GM23338 (cell line): ENCODE data around the gene XPA. TPM values are rescaled to one million over a fixed set of nuclear protein-coding genes. Genes with fewer than 3 reads are reported as not detected.

ENCODE experiments used
- ATAC-seq: fragments of 200-7000 bp; cut with Tn5 transposase; 3 replicates; pipeline ENCODE4 v1.9.1; 2020
- DNase-seq: peaks from one replicate; pipeline ENCODE4 v3.0.0-alpha.2; 2015; ENCODE audit warnings: low spot score
- H2AFZ ChIP-seq: fragments of 200-600 bp; sonication (generic); 2 replicates; pipeline ENCODE4 v1.8.0; 2016; ENCODE audit warnings: antibody characterized with exemption, mild to moderate bottlenecking, moderate library complexity
- H3F3A ChIP-seq: fragments of 200-600 bp; sonication (generic); replicated peaks from 2 replicates; pipeline ENCODE4 v1.8.0; 2017; ENCODE audit warnings: antibody characterized with exemption, mixed run types, low read depth
- H3K27ac ChIP-seq: fragments of 200-600 bp; sonication (generic); 2 replicates; pipeline ENCODE4 v1.6.1; 2016; ENCODE audit warnings: low read depth
- H3K27me3 ChIP-seq: fragments of 200-600 bp; sonication (generic); 2 replicates; pipeline ENCODE4 v1.8.0; 2016; ENCODE audit warnings: mild to moderate bottlenecking, mixed run types, moderate library complexity; ENCODE audit not compliant: insufficient read depth
- H3K36me3 ChIP-seq: fragments of 200-600 bp; sonication (generic); 2 replicates; pipeline ENCODE4 v1.8.0; 2016; ENCODE audit warnings: mild to moderate bottlenecking; ENCODE audit not compliant: insufficient read depth
- H3K4me1 ChIP-seq: fragments of 200-600 bp; sonication (generic); 2 replicates; pipeline ENCODE4 v1.8.0; 2016; ENCODE audit warnings: mild to moderate bottlenecking, moderate library complexity; ENCODE audit not compliant: insufficient read depth
- H3K4me2 ChIP-seq: fragments of 200-600 bp; sonication (generic); 2 replicates; pipeline ENCODE4 v1.7.1; 2017; ENCODE audit warnings: mixed run types
- H3K4me3 ChIP-seq: fragments of 200-600 bp; sonication (generic); 2 replicates; pipeline ENCODE4 v1.6.1; 2016; ENCODE audit warnings: mixed run types
- H3K79me2 ChIP-seq: fragments of 200-600 bp; sonication (generic); replicated peaks from 2 replicates; pipeline ENCODE4 v1.8.0; 2017; ENCODE audit warnings: mild to moderate bottlenecking; ENCODE audit not compliant: insufficient read depth
- H3K9me2 ChIP-seq: fragments of 200-600 bp; sonication (generic); 2 replicates; pipeline ENCODE4 v1.8.0; 2017; ENCODE audit not compliant: insufficient read depth
- H4K20me1 ChIP-seq: fragments of 200-600 bp; sonication (generic); replicated peaks from 2 replicates; pipeline ENCODE4 v1.8.0; 2017; ENCODE audit warnings: mild to moderate bottlenecking; ENCODE audit not compliant: insufficient read depth
- H3K27ac Mint-ChIP-seq: 2 replicates; pipeline ENCODE4 v1.8.0; 2020; ENCODE audit warnings: inconsistent platforms, mild to moderate bottlenecking, moderate library complexity, mixed read lengths
- H3K27me3 Mint-ChIP-seq: 3 replicates; pipeline ENCODE4 v1.8.0; 2022; ENCODE audit warnings: low read depth, mild to moderate bottlenecking, moderate library complexity, mixed read lengths, inconsistent platforms; ENCODE audit not compliant: insufficient read depth, poor library complexity
- H3K36me3 Mint-ChIP-seq: 3 replicates; pipeline ENCODE4 v1.8.0; 2021; ENCODE audit warnings: low read depth, mild to moderate bottlenecking, inconsistent platforms, moderate library complexity, mixed read lengths
- H3K4me1 Mint-ChIP-seq: 3 replicates; pipeline ENCODE4 v1.8.0; 2020; ENCODE audit warnings: mild to moderate bottlenecking, inconsistent platforms, mixed read lengths
- H3K4me3 Mint-ChIP-seq: 3 replicates; pipeline ENCODE4 v1.8.0; 2021; ENCODE audit warnings: moderate library complexity, mild to moderate bottlenecking, inconsistent platforms, mixed read lengths
- H3K9me3 Mint-ChIP-seq: 3 replicates; pipeline ENCODE4 v1.8.0; 2020; ENCODE audit warnings: moderate library complexity, mild to moderate bottlenecking, inconsistent platforms, mixed read lengths
- CREB1 ChIP-seq: fragments of 250-450 bp; sonication (Bioruptor Pico); IDR thresholded peaks from 2 replicates; pipeline ENCODE4 v1.5.0; 2020; ENCODE audit warnings: low read depth, mild to moderate bottlenecking, moderate library complexity
- EZH2 ChIP-seq: fragments of 200-600 bp; sonication (generic); IDR thresholded peaks from one replicate; pipeline ENCODE4 v1.8.0; 2017; ENCODE audit warnings: antibody characterized with exemption, mild to moderate bottlenecking, low read depth; ENCODE audit not compliant: unreplicated experiment
- EZH2phosphoT487 ChIP-seq: fragments of 200-600 bp; sonication (generic); IDR thresholded peaks from one replicate; pipeline ENCODE4 v1.8.1; 2018; ENCODE audit warnings: antibody characterized with exemption; ENCODE audit not compliant: unreplicated experiment
- POLR2AphosphoS5 ChIP-seq: IDR thresholded peaks from 2 replicates; pipeline ENCODE4 v1.6.1; 2016; ENCODE audit warnings: antibody characterized with exemption, low read depth
- ZNF331 ChIP-seq: fragments of 250-450 bp; sonication (Bioruptor Pico); IDR thresholded peaks from 2 replicates; pipeline ENCODE4 v1.5.0; 2020; ENCODE audit warnings: low read depth, mild to moderate bottlenecking, moderate library complexity
- polyA plus RNA-seq: library from polyadenylated mRNA; unstranded; fragments of >200 nt; fragmentation: Nextera tagmentation; extraction: Ambion mirVana; gene quantifications from 2 replicates; pipeline ENCODE4 v1.2.1, GENCODE V29; 2016
- total RNA-seq: library from RNA; depleted of rRNA; stranded (reverse); fragments of >200 nt; shearing (Covaris generic); gene quantifications from 2 replicates; pipeline ENCODE4 v1.2.3, GENCODE V29; 2014
- TF ChIP-seq, protein P1 (sequence below): IDR thresholded peaks from 2 replicates; pipeline ENCODE4 v1.6.1; 2016; ENCODE audit warnings: antibody characterized with exemption
- TF ChIP-seq, protein P2 (sequence below): IDR thresholded peaks from one replicate; pipeline ENCODE4 v1.6.1; 2018; ENCODE audit warnings: antibody characterized with exemption; ENCODE audit not compliant: unreplicated experiment

The XPA gene
- total and polyA plus RNA-seq, 2 experiments from 2014 or later: 1.9 to 9.1 TPM

DNA sequence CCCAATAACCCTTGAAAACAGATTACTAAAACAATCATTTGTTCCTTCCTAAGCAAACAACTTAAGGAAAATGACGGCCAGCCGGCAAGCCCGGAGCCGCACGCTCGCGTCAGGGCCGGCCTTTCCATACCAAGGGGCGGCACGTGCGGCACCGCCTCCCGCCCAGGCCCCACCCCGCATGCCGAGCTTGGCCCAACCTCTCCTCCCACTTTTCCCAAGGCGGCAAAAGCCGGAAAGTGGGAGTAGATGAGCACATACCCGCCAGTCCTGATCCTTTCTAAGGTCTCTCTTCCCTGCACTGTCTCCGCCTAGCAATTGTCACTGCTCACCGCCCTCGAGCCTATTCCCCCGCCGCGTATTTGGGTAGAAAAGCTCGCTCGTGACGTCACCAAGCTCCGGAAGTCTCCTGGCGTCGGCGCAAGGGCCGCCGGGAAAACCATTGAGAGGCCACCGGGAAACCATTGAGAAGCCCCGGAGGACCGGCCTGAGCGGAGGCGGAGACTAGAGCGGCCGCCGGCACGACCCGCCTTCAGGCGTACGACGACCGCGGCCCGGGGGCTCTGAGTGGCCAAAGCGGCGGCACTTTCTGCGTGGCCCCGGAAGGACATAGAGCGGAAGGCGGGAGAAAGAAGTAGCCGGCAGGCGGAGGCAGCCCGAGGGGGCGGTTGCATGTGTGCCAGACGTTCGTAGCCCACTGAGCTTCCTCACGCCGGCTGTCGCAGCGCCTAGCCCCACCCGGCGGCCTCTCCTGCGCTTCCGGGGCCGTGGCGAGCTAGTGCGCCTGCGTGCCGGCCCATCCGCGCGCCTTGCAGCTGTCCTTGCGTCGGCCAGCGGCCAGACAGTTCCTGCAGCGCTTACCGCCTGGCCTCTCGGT, 63.9 kb downstream of the XPA start, which contains the start of the genes NCBP1 and TSTD2:
Gene NCBP1, plus strand, starts transcription at position 837 of the 874 bp plus-strand sequence. CDS start 61 bp downstream, outside the sequence.
Gene TSTD2, minus strand, starts transcription at position 384 of the 874 bp plus-strand sequence. CDS start 5,806 bp downstream, outside the sequence.
- DNase-seq (peak; percentile 98), ATAC-seq (peak; percentile 88)
- H3K79me2 ChIP-seq: peaks cover 80% of the 10 kb centered on the region
- H3K36me3 ChIP-seq: no peaks in the 10 kb centered on the region
- H3K4me1 ChIP-seq: peaks cover 25% of the 10 kb centered on the region
- Mint-ChIP-seq H3K9me3 (no peaks in the 10 kb centered on the region), H3K36me3 (peaks cover 3% of the 10 kb centered on the region; the same call in 1 of the 3 replicates), H3K4me1 (peaks cover 46% of the 10 kb centered on the region), H3K27me3 (peaks cover 7% of the 10 kb centered on the region), H3K27ac (peak within 1 kb of the TSS; percentile 99), H3K4me3 (peak within 1 kb of the TSS; percentile 91)
- H2AFZ ChIP-seq: peak within 1 kb of the TSS; percentile 60; the same call in 1 of the 2 replicates
- TF ChIP-seq, protein P1, sequence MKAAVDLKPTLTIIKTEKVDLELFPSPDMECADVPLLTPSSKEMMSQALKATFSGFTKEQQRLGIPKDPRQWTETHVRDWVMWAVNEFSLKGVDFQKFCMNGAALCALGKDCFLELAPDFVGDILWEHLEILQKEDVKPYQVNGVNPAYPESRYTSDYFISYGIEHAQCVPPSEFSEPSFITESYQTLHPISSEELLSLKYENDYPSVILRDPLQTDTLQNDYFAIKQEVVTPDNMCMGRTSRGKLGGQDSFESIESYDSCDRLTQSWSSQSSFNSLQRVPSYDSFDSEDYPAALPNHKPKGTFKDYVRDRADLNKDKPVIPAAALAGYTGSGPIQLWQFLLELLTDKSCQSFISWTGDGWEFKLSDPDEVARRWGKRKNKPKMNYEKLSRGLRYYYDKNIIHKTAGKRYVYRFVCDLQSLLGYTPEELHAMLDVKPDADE: peak; percentile 80
- TF ChIP-seq EZH2: no peak
- TF ChIP-seq, protein P2, sequence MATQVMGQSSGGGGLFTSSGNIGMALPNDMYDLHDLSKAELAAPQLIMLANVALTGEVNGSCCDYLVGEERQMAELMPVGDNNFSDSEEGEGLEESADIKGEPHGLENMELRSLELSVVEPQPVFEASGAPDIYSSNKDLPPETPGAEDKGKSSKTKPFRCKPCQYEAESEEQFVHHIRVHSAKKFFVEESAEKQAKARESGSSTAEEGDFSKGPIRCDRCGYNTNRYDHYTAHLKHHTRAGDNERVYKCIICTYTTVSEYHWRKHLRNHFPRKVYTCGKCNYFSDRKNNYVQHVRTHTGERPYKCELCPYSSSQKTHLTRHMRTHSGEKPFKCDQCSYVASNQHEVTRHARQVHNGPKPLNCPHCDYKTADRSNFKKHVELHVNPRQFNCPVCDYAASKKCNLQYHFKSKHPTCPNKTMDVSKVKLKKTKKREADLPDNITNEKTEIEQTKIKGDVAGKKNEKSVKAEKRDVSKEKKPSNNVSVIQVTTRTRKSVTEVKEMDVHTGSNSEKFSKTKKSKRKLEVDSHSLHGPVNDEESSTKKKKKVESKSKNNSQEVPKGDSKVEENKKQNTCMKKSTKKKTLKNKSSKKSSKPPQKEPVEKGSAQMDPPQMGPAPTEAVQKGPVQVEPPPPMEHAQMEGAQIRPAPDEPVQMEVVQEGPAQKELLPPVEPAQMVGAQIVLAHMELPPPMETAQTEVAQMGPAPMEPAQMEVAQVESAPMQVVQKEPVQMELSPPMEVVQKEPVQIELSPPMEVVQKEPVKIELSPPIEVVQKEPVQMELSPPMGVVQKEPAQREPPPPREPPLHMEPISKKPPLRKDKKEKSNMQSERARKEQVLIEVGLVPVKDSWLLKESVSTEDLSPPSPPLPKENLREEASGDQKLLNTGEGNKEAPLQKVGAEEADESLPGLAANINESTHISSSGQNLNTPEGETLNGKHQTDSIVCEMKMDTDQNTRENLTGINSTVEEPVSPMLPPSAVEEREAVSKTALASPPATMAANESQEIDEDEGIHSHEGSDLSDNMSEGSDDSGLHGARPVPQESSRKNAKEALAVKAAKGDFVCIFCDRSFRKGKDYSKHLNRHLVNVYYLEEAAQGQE: peak; percentile 22
- peak; percentile 98 for TF ChIP-seq CREB1 (CRISPR knock-in tag)
- peak; percentile 80 for TF ChIP-seq POLR2AphosphoS5
- TF ChIP-seq ZNF331 (CRISPR knock-in tag): no peak
- H3F3A ChIP-seq: peaks cover 3% of the 10 kb centered on the region; the same call in 1 of the 2 replicates
- H3K9me2 ChIP-seq: no peaks in the 10 kb centered on the region
- H3K27me3 ChIP-seq: no peaks in the 10 kb centered on the region
- peak within 1 kb of the TSS; percentile 95 for H3K27ac ChIP-seq
- H3K4me3 ChIP-seq: peak within 1 kb of the TSS; percentile 91
- peak within 1 kb of the TSS; percentile 89 for H3K4me2 ChIP-seq
- peaks cover 38% of the 10 kb centered on the region for H4K20me1 ChIP-seq

DNA sequence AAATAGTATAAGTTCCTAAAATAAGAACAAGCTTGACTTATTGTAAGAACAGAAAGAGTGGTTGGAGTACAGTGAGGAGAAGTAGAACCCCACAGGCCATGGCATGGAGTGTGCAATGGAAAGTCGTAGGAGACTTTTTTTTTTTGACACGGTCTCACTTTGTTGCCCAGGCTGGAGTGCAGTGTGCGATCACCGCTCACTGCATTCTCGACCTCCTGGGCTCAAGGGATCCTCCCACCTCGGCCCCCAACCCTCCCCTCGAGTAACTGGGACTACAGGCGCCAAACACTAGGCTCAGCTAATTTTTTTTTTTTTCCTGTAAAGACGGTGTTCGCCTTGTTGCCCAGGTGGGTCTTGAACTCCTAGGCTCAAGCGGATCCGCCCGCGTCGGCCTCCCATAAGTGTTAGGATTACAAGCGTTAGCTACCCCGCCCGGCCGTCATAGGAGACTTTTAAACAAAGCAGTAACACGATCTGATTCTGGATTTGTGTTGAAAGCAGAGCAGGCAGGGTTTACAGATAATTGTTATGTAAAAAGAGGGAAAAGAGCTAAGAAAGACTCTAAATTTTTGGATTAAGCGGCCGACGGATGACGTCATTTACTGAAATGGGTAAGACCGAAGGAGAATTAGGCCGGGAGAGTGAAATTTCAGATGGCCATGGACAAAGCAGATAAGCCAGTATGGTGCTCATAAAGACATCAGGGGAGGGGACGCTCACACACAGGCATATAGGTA, 64.7 kb downstream of the XPA start:
- H3K4me3 Mint-ChIP-seq: peak overlapping the region; percentile 91
- peaks cover 25% of the 10 kb centered on the region for H3K4me1 ChIP-seq
- H3K9me2 ChIP-seq: no peaks in the 10 kb centered on the region
- peaks cover 3% of the 10 kb centered on the region; the same call in 1 of the 3 replicates for H3K36me3 Mint-ChIP-seq
- ATAC-seq (peak; percentile 17), DNase-seq (peak; percentile 82)
- peak overlapping the region; percentile 91 for H3K4me3 ChIP-seq
- H3K4me2 ChIP-seq: peak overlapping the region; percentile 89
- peaks cover 3% of the 10 kb centered on the region; the same call in 1 of the 2 replicates for H3F3A ChIP-seq
- peaks cover 37% of the 10 kb centered on the region for H4K20me1 ChIP-seq
- no peaks in the 10 kb centered on the region for H3K27me3 ChIP-seq
- no peaks in the 10 kb centered on the region for H3K9me3 Mint-ChIP-seq
- peaks cover 80% of the 10 kb centered on the region for H3K79me2 ChIP-seq
- H3K27me3 Mint-ChIP-seq: peaks cover 7% of the 10 kb centered on the region
- no peak overlapping the region; the same call in 1 of the 2 replicates for H2AFZ ChIP-seq
- TF ChIP-seq EZH2phosphoT487 (no peak), CREB1 (CRISPR knock-in tag) (peak; percentile 92)
- H3K27ac ChIP-seq: peak overlapping the region; percentile 95
- peak overlapping the region; percentile 99 for H3K27ac Mint-ChIP-seq
- no peaks in the 10 kb centered on the region for H3K36me3 ChIP-seq
- H3K4me1 Mint-ChIP-seq: peaks cover 40% of the 10 kb centered on the region
